Gastroesophageal sphincter (tissue), 4 donors: ENCODE results near the gene BAAT. TPM values are rescaled to one million over a fixed set of nuclear protein-coding genes. Genes with fewer than 3 reads are reported as not detected.

Experiments used
- ATAC-seq: fragments of 150-250 bp; one replicate; pipeline ENCODE4 v1.9.1; 2016; ENCODE audit warnings: mild to moderate bottlenecking, moderate library complexity
- H3K27ac ChIP-seq, 4 donors: fragments of 200-600 bp; sonication (generic) in 3 of 4; 1 replicate in 3 of 4; 2 replicates in 1 of 4; pipeline ENCODE4 v1.5.1; 2016 to 2019
- H3K27me3 ChIP-seq: fragments of 200-600 bp; sonication (generic); one replicate; pipeline ENCODE4 v1.5.1; 2019
- H3K36me3 ChIP-seq, 2 donors: fragments of 200-600 bp; sonication (generic); one replicate each; pipeline ENCODE4 v1.5.1; 2019; ENCODE audit warnings: control low read depth in 1 of 2
- H3K4me1 ChIP-seq, 3 donors: fragments of 200-600 bp; sonication (generic); 1 replicate in 2 of 3; 2 replicates in 1 of 3; pipeline ENCODE4 v1.5.1; 2016 to 2019; ENCODE audit warnings: control low read depth in 2 of 3
- H3K4me3 ChIP-seq, 2 donors: fragments of 200-600 bp; sonication (generic); one replicate each; pipeline ENCODE4 v1.5.1; 2019; ENCODE audit warnings: mild to moderate bottlenecking in 1 of 2, moderate library complexity in 1 of 2
- H3K9me3 ChIP-seq, 3 donors: fragments of 200-600 bp; sonication (generic); one replicate each; pipeline ENCODE4 v1.5.1; 2017 to 2019; ENCODE audit warnings: control low read depth in 2 of 3
- CTCF ChIP-seq, 4 experiments: fragments of 200-600 bp in 2 of 4; fragments of 450-650 bp in 2 of 4; sonication (generic) in 1 of 4; IDR thresholded peaks; one replicate each; pipeline ENCODE4 v1.5.1; 2017 to 2019; ENCODE audit warnings: antibody characterized with exemption in 4 of 4, mild to moderate bottlenecking in 2 of 4, moderate library complexity in 2 of 4
- EP300 ChIP-seq: sonication (generic); formaldehyde crosslinking; IDR thresholded peaks from one replicate; pipeline ENCODE4 v1.6.1; 2017; ENCODE audit warnings: antibody characterized with exemption, mild to moderate bottlenecking
- POLR2A ChIP-seq, 2 donors: fragments of 450-650 bp; IDR thresholded peaks; one replicate each; pipeline ENCODE4 v1.6.1; 2017; ENCODE audit warnings: antibody characterized with exemption in 2 of 2, mild to moderate bottlenecking in 2 of 2, moderate library complexity in 1 of 2
- POLR2AphosphoS5 ChIP-seq: sonication (generic); formaldehyde crosslinking; IDR thresholded peaks from one replicate; pipeline ENCODE4 v1.6.1; 2017; ENCODE audit warnings: antibody characterized with exemption
- WGBS, 2 donors: methylation state at CpG; one replicate each; pipeline ENCODE4 v1.1.5; 2018; ENCODE audit warnings: low coverage in 1 of 2; 5-methylcytosine and 5-hydroxymethylcytosine counted together
- total RNA-seq, 4 donors: library from RNA; depleted of rRNA; stranded (reverse); fragments of >200 nt; gene quantifications; one replicate each; pipeline ENCODE4 v1.1.0, GENCODE V29; 2016

BAAT gene
- total RNA-seq, 4 donors from 2014 or later = 0.25 TPM; not detected in 3

GRCh38 chr9:101427957-101428655 is 43.3 kb upstream of the BAAT start:
- H3K4me3 ChIP-seq = no peak overlapping the region
- no peak overlapping the region for H3K27ac ChIP-seq
- no peaks in the 10 kb centered on the region for H3K9me3 ChIP-seq
- no peak for ATAC-seq
- H3K27me3 ChIP-seq = no peaks in the 10 kb centered on the region
- no peaks in the 10 kb centered on the region for H3K36me3 ChIP-seq
- no peak for TF ChIP-seq CTCF (IDR thresholded peaks at IDR 0.05)
- TF ChIP-seq EP300 = no peak
- TF ChIP-seq POLR2A (IDR thresholded peaks at IDR 0.05) = no peak
- TF ChIP-seq POLR2AphosphoS5 = no peak
- WGBS, 2 donors = 88 to 100% methylated on average over 2 to 3 of the region's 3 CpGs
- H3K4me1 ChIP-seq = no peaks in the 10 kb centered on the region

DNA sequence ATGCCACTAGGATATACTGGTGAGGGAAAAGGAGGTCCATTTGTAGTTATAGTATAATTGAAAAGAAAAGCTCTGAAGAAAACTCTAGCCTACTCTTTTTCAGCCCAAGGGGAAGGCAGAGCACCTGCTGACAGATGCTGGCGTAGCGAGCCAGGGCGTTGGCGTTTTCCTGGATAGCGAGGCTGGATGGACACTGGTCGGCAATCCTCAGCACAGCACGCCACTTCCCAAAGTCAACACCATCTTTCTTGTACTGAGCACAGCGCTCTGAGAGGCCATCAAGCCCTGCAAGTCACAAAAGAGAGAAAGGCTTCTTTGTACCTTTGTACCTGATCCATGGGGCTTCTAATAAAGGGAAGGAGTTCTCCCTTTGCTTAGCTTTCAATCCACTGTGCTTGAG is 42.6 kb upstream of the BAAT start:
- no peak for TF ChIP-seq POLR2A (IDR thresholded peaks at IDR 0.05)
- TF ChIP-seq EP300 = no peak
- no peak for TF ChIP-seq CTCF (IDR thresholded peaks at IDR 0.05)
- no peak for TF ChIP-seq POLR2AphosphoS5
- Histone ChIP-seq H3K27me3 (no peaks in the 10 kb centered on the region), H3K4me1 (no peaks in the 10 kb centered on the region), H3K27ac (no peak overlapping the region), H3K9me3 (no peaks in the 10 kb centered on the region), H3K36me3 (no peaks in the 10 kb centered on the region), H3K4me3 (no peak overlapping the region)
- ATAC-seq = no peak
- WGBS, 2 donors = 91% methylated on average over 4 of the region's 8 CpGs; no CpG with 5 or more reads in 1 of the 2 donors

GRCh38 chr9:101421653-101422065 is 36.9 kb upstream of the BAAT start:
- no peak for TF ChIP-seq POLR2AphosphoS5

DNA sequence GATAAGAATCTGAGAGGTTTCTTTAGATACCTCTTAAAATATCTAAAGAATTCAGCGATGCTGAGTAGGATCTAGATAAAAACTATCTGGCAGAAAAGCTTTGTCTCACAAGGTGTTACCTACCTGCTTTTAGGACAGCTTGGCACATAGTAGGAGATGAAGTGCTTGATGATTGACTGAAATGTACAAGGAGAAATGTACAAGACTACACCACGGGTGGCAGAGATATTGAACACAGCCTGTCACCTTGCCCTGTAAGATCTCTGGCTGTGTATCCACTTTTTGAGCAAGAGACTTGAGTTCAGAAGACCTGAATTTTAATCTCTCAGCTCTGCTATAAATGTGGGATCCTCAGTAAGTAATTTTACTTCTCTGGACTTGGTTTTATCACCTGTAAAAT is 35.1 kb upstream of the BAAT start:
- no peak for ATAC-seq
- no peak for TF ChIP-seq EP300
- TF ChIP-seq POLR2A (IDR thresholded peaks at IDR 0.05) = no peak
- TF ChIP-seq POLR2AphosphoS5 = no peak
- no peak for TF ChIP-seq CTCF (IDR thresholded peaks at IDR 0.05)

More at GRCh38 chr9:101421653-101422065, 36.9 kb upstream of the BAAT start:
- Histone ChIP-seq H3K4me1 (no peaks in the 10 kb centered on the region), H3K27me3 (no peaks in the 10 kb centered on the region), H3K4me3 (no peak overlapping the region), H3K27ac (no peak overlapping the region), H3K9me3 (peaks cover 0 to 35% (median 0%) of the 10 kb centered on the region in 3 donors), H3K36me3 (peaks cover 0 to 7% of the 10 kb centered on the region in 2 donors)
- no peak for ATAC-seq
- WGBS, 2 donors = 85 to 100% methylated on average over 1 to 4 of the region's 5 CpGs

DNA sequence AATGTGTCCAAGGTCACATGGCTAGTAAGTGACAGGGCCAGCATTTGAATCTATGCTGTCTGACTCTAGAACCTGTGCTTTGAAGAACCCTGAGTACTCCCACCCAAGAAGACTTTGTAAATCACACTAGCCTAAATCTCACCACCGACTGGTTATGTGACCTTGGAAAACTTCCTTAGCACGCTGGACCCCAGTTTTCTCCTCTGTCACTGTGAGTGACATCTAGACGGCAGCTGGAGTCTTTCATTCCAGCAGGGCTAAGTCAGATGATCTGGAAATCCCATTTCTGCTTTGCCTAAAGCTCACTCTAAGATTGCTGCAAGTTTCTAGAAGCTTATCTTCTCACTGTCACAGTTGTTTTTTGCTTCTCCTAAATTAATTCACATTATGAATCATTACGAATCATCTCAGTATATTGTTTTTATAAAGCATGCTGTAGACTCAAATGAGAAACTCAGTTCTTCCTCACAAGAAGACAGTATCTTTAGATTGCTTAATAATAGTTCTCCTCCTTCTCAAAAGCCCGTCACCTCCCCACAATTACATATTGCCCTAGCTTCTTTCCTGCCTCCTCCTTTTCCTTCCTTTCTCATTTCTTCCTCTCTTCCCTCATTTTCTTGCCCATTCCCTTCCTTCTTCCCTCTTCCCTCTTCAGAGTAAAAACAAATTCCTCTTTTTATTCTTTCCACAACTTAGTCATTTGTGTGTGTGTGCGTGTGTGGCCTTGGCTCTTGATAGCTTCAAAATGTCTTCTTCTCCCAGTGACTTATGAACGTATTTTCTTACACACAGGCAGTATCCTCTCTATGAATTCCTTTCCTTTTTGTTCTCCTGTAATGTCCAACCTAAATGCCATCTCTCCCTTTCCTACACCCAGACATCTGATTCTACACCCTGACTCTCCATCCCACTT is 34.0 kb upstream of the BAAT start:
- no peak for ATAC-seq
- H3K27me3 ChIP-seq = no peaks in the 10 kb centered on the region
- H3K27ac ChIP-seq = no peak overlapping the region
- no peak overlapping the region for H3K4me3 ChIP-seq
- H3K4me1 ChIP-seq = no peaks in the 10 kb centered on the region
- TF ChIP-seq EP300 = no peak
- no peak for TF ChIP-seq POLR2A (IDR thresholded peaks at IDR 0.05)
- no peak for TF ChIP-seq POLR2AphosphoS5
- TF ChIP-seq CTCF (IDR thresholded peaks at IDR 0.05) = no peak
- H3K9me3 ChIP-seq = peaks cover 0 to 59% (median 3%) of the 10 kb centered on the region in 3 donors
- H3K36me3 ChIP-seq = peaks cover 0 to 14% of the 10 kb centered on the region in 2 donors
- WGBS, 2 donors = 51 to 75% methylated on average over 6 to 7 of the region's 7 CpGs

More for the DNA sequence above, 35.1 kb upstream of the BAAT start:
- H3K4me3 ChIP-seq = no peak overlapping the region
- H3K27ac ChIP-seq = no peak overlapping the region
- no peaks in the 10 kb centered on the region for H3K27me3 ChIP-seq
- H3K36me3 ChIP-seq = peaks cover 0 to 14% of the 10 kb centered on the region in 2 donors
- 79 to 83% methylated on average over 2 of the region's 2 CpGs for WGBS, 2 donors
- H3K9me3 ChIP-seq = peaks cover 0 to 49% (median 0%) of the 10 kb centered on the region in 3 donors
- H3K4me1 ChIP-seq = no peaks in the 10 kb centered on the region
